GM18508 (cell line): ENCODE results near the gene ARHGEF17.

Experiments used
- ATAC-seq: cut with Tn5 transposase; IDR thresholded peaks from one replicate; pipeline ENCODE4 v1.9.1; 2021; ENCODE audit warnings: moderate number of reproducible peaks; ENCODE audit not compliant: insufficient read depth, unreplicated experiment

The ARHGEF17 gene

DNA sequence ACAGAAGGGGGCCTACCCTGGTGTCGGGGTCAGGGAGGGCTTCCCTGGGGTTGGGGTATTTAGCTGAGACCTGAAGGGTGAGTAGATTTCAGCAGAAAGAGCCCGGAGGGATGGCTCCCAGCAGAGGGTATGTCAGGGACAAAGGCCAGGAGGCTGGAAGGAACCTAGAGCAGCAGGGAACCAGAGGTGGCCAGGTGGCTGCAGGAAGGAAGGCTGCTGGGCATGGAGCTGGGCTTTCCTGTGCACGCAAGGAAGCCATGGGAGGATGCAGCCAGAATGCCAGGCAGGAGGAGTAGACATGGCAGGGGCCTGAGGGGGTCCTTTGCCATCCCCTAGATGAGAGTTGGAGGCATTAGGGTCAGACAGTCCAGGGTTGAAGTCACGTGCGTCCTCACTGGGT lies 40.8 kb downstream of the ARHGEF17 start:
- no peak for ATAC-seq

DNA sequence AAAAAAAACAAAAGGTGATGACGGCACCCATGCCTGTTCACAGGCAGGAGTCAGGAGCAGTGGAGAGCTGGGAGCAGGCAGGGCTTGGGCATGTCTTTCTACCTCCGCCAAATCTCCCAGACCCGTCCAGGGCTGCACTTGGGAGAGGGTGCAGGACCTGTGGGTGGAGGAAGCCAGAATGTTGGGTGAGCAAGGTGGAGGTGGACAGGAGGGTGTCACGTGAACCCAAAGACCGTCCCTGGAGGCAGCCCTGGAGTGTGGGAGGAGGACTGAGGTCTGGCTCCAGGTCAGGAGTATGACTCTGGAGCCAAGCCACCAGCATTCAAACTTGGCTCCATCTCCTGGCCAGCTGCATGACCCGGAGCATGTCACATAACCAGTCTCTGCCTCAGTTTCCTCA lies 41.6 kb downstream of the ARHGEF17 start:
- ATAC-seq = no peak

DNA sequence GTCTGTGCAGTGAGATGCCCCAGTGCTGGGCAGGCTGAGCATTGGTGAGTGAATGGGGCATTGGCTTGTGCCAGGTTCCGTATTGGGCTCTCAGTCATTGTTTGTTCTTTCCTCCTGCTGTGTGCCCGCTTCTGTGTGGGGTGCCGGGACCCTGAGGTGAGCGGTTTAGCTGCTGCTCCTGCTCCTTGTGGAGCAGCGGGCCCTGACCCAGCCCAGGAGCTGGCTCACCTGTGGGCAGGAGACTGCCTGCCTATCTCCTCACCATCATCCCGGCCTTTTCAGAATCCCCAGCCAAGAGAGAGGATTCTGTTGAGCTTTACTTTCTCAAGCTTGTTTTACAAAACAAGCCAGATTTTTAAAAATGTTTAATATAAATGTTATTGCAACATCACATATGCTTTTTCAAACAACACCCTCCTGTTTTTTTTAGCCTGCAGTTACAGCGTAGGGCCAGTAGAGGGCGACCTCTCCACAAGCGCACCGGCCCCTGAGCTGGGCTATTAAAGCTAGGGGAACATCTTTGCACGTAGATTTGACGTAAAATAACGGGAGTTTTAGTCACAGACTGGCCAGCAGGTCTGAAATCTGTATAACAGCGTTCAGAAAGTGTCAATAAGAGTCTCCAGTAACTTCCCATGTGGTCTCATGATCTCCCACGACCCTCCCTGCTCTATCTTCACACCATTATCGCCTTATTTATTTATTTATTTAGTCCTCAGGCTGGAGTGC lies 43.0 kb downstream of the ARHGEF17 start:
- ATAC-seq = no peak

DNA sequence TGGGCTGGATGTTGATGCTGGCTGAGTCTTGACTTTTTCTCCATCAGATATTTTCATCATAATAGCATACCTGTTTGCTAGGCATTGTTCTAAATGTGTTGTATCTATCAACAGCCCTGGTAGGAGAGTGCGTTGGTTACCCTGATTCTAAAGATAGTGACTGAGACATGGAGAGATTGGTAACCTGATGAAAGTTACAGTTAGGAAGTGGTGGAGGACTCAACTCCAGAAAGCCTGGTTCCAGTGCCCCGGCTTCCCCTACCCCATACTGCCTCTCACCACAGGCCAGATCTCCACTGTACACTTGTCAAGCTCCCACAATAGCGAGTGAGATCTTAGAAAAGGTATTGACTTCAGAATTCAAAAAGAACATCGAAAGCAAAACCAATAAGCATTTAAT lies 45.3 kb downstream of the ARHGEF17 start:
- ATAC-seq = no peak

DNA sequence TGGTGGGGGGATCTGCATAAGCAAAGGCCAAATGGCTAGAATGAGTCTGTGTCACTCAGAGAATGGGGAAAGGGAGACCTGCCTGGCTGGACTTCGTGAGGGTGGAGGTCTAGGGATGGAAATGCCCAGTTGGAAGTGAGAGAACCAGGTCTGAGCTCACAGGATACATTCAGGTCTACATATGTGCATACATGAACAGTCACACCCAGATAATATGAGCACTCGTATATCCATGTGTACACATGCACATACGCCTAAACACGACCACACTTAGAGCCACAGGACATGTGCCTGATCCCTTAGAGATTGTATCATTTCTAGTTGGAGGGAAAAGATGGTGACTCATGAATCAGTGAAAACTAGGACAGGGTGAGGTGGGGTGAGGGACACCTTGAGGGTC lies 47.0 kb downstream of the ARHGEF17 start:
- no peak for ATAC-seq

DNA sequence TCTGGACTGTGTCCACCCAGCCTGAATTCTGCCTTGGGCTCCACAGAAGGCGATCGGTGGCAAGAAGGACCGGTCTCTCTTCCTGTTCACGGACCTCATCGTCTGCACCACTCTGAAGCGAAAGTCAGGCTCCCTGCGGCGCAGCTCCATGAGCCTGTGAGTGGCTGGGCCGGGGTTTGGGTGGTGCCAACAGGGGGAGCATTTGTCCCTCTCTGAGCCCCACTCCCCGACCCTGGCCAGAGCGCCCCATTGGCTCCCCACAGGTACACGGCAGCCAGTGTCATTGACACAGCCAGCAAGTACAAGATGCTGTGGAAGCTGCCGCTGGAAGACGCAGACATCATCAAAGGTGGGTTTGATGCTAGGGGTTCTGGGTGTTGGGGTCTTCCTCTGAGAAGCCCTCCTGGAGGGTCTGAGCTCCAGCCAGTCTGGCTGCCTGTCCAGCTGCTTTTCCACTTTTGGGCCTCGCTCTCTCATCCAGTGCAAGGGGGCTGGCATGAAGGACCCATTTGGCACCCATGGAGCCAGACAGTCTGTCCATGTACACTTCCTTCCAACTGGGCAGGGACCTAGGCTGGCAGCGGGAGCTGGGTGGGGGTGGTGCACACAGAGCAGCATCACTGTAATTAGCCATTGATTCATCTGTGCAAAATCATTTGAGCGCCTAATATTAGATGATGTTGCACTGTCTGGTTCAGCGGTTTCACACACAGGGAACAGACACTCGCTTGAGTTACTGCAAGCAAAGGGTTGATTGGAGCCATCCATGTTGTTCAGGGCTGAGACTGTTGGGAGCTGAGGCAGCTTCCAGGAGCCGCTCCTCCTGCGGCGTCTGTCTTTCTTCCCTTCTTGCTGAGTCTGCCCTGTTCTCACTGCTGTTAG lies 49.1 kb downstream of the ARHGEF17 start:
- no peak for ATAC-seq

DNA sequence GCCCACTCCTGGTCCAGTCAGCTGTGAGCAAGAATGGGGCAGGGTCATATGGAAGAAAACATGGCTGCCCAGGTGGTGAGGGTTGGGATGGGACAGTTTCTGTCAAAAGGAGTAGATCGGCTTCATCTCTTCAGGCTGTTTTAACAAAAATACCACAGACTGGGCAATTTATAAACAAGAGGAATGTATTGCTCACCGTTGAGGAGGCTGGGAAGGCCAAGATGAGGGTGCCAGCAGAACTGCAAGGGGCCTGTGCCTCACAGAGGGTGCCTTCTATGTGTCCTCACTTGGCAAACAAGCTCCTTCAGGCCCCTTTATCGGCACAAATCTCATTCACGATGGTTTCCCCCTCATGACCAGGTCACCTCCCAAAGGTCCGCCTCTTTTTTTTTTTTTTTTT lies 50.0 kb downstream of the ARHGEF17 start:
- ATAC-seq = no peak

DNA sequence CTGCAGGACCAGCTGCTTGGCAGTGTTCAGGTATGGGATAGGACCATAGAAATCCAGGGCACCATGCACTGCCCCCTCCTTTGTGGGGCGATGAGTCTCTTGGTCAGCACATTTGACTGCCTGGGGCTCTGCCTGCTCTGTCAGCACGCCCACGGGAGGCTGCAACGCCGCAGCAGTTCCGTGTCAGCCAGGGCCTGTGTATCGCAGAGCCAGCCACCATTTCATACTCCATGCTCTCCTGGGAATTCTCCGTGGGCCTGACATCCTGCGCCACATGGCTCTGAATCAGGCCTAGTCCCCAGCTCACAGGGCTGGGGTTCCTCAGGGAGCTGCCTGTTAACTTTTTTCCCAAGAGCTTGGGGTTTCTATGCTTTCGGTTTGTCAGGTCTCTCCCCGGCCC lies 51.3 kb downstream of the ARHGEF17 start:
- no peak for ATAC-seq

DNA sequence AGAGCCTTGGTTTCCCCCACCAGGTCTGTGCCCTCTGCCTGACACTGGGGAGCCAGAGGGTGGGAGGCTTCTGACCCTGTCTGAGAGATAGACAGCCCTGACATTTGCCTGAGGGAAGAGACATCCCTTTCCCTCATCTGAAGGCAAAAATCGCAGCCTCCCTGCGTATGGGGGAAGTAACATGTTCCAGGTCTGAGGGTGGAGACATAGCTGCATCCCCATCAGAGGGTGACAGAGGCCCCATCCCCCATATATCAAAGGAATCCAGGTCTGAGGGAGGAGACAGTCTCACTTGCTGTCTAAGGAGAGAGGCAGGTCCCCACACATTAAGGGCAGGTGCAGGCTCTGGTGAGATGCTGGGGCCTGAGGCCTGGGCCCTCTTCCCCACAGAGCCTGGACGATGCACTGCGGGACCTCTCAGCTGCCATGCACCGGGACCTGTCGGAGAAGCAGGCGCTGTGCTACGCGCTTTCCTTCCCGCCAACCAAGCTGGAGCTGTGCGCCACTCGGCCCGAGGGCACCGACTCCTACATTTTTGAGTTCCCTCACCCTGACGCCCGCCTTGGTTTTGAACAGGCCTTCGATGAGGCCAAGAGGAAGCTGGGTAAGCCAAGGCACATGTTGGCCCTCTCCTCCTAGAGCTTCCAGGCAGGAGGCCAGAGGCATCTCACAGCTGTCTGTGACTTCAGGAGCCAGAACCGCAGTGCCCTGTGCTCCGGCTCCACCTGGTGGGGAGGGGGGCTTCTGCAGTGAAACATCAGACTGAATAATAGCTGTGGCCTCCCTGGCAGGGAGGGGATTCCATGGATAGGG lies 52.1 kb downstream of the ARHGEF17 start:
- ATAC-seq = no peak

DNA sequence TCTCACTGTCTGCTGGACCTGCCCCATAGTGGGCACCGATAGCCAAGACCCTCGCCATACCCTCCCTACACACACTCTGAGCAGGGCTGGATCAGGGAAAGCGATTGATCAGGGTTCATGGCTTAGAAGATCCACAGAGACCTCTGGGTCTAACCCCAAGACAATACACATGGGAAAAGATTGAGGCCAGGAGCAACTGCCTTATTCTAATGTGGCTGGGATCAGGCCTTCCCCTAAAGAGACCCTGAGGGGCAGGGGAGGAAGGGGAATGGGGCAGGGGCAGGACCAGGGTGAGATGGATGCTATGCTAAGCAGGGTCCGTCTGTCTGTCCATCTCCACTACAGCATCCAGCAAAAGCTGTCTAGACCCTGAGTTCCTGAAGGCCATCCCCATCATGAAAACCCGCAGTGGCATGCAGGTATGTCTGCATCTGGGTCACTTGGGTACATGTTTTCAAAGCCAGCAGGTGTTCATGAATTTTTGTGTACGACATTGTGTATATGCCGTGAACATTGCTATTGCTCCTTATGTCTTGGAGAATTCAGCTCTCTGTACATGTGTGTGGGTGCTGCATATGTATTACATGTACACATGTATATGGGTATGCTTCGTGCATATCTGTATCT lies 52.8 kb downstream of the ARHGEF17 start:
- no peak for ATAC-seq

DNA sequence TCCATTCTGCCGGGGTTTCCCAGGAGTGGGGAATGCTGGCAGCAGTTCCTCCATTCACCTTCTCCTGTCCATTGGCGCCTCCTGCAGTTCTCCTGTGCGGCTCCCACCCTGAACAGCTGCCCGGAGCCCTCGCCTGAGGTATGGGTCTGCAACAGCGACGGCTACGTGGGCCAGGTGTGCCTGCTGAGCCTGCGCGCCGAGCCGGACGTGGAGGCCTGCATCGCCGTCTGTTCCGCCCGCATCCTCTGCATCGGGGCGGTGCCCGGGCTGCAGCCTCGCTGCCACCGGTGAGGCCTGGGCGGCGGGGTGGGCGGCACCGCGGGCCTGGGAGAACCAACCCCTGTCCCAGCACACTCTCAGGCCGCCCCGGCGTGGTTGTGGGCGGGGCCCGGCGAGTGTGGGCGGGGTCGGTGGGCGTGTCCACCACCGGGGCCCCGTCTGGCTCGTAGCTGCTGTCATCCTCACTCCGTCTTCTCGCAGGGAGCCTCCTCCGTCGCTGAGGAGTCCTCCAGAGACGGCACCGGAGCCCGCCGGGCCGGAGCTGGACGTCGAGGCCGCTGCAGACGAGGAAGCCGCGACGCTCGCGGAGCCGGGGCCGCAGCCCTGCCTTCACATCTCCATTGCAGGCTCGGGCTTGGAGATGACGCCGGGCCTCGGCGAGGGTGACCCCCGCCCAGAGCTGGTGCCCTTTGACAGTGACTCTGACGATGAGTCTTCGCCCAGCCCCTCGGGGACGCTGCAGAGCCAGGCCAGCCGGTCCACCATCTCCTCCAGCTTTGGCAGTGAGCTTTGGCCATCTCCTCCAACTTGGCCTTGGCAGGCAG lies 54.1 kb downstream of the ARHGEF17 start:
- ATAC-seq = no peak

DNA sequence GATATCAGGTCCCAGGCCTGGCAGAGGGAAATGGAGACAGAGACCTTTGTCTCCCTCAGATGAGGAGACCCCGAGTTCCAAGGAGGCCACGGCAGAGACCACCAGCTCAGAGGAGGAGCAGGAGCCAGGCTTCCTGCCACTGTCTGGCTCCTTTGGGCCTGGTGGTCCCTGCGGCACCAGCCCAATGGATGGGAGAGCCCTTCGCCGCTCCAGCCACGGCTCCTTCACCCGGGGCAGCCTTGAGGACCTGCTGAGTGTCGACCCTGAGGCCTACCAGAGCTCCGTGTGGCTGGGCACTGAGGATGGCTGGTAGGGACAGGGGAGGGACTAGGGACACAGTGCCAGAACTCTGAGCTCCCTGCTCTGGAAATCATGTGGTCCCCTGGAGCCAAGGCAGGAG lies 55.1 kb downstream of the ARHGEF17 start:
- no peak for ATAC-seq

DNA sequence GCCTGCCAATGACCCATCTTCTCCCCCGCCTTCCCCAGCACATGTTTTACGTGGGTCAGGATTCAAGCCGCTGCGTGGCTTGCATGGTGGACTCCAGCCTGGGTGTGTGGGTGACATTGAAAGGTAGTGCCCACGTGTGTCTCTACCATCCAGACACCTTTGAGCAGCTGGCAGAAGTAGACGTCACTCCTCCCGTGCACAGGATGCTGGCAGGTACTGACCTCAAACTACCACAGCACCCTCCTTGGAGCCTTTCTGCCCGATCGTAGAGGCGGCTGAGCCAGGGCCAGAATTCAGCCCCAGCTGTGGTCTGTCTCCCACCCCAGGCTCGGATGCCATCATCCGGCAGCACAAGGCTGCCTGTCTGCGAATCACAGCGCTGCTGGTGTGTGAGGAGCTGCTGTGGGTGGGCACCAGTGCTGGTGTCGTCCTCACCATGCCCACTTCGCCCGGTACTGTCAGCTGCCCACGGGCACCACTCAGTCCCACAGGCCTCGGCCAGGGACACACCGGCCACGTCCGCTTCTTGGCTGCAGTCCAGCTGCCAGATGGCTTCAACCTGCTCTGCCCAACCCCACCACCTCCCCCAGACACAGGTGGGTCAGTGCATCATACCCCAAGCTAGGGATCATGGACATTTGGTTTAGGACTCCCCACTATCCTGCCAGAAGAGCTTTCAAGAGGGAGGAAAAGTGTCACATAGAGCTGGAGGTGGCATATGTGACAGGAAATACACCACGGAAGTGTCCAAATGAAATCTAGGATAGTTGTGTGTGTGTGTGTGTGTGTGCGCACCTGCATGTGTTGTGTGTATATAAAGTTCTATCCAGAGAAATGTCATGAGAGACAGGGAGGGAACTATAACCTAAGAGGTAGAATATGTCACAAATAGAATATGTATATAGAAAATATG lies 57.5 kb downstream of the ARHGEF17 start:
- no peak for ATAC-seq

DNA sequence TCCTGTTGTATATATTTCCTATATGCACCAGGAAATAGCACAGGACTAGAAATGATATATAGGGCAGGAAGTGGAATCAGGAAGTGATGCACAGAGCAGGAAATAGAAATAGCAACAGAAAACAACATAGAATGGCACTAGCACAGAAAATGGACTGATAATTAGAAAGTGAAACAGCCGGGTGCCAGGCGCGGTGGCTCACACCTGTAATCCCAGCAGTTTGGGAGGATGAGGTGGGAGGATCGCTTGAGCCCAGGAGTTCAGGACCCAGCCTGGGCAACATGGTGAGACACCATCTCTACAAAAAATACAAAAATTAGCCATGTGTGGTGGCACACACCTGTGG lies 58.2 kb downstream of the ARHGEF17 start:
- no peak for ATAC-seq

DNA sequence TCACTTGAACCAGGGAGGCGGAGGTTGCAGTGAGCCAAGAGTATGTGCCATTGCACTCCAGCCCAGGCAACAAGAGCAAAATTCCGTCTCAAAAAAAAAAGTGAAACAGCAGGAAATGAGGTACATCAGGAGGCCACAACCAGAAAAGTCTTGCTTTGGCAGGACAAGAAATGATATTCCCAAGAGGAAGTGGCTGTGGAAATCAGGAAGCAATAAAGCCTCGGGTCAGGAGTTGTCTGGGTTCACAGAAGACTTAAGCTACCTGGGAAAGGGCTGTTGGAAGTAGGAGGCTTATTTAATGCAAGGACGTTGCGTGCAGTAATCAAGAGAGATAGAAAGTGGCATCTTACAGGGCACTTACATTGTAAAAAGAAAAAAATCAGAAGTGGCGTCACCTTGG lies 58.9 kb downstream of the ARHGEF17 start:
- ATAC-seq = no peak

DNA sequence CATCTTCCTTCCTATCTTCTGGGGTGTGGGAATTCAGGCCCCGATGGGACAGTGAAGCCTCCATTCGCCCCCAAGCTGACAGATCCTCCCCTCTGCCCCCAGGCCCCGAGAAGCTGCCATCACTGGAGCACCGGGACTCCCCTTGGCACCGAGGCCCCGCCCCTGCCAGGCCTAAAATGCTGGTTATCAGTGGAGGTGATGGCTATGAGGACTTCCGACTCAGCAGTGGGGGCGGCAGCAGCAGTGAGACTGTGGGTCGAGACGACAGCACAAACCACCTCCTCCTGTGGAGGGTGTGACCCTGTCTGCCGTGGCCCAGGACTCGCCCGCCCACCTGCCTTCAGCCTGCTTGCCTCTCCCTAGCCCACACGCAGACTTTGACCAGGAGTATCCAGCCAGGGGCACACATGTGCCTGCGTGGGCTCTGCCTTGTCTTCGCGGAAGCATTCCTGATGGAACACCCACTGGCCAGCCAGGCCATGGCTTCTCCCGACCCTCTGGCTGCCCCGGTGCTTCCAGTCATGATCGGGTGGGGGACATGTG lies 59.5 kb downstream of the ARHGEF17 start:
- no peak for ATAC-seq

DNA sequence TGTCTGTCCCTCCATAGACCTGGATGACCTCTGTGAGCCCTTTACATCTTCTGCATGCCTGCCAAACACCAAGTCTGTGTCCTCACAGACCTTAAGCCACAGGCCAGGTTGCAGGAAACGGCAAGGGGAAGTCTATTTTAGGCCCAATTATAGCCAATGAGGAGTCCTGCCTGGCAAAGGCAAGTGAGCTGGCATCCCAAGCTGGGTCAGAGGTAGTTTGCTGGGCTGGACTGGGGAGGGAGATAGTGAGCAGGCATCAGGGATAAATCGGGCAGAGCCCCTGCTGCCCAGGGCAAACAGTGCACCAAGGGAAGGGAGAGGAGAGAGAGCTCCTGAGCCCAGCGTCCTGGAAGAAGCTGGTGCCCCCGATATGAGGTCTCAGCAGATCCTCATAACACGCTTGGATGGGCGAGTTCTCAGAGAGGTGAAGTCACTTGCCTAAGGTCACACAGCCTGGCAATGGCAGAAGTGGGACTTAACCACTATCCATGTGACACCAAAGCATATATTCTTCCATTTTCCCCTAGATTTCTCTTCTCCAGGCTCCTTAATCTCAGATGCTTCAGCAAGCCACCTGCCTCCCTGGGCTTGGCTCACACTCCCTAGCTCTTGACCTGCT lies 64.4 kb downstream of the ARHGEF17 start:
- no peak for ATAC-seq

DNA sequence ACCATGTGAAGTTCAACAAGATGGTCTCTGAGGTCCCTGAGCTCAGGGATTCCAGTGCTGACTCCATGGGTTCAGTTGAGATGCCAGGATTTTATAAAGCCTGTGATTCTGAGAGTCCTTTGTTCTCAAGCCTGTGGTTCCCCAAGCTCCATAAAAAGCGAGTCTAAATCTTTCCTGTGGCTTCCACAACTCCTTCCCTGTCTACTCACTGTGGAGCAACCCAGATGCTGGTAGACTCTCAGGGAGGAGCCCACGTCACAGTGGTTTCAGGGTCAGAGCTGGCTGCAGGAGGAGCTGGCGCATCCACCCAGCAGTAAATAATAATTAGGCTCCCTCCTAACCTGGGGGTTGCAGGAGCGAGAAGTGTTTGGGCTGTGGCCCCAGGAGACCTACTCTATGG lies 66.1 kb downstream of the ARHGEF17 start:
- ATAC-seq = no peak
